GM12878 (cell line): ENCODE measurements around the gene LUZP2. TPM values are rescaled to one million over a fixed set of nuclear protein-coding genes. Genes with fewer than 3 reads are reported as not detected.

Source experiments
- ATAC-seq: fragments of 200-7000 bp; cut with Tn5 transposase; 3 replicates; pipeline ENCODE4 v1.9.1; 2020; ENCODE audit warnings: mild to moderate bottlenecking, moderate library complexity
- BruUV-seq: library from RNA; stranded (reverse); fragments of 400-500 nt; replicated peaks from 2 replicates; lab custom pipeline; 2021; lab: Mats Ljungman, UMichigan
- CTCF ChIA-PET: fragments of 300-600 bp; sonication (Branson Sonifier 250); formaldehyde crosslinking; extraction: SDS; loops from one replicate; lab custom pipeline; 2021; ENCODE audit warnings: inconsistent platforms; lab: Yijun Ruan, JAX
- POLR2A ChIA-PET: fragments of 350-600 bp; formaldehyde crosslinking; extraction: SDS; loops from one replicate; lab custom pipeline; 2021; ENCODE audit warnings: inconsistent platforms; lab: Charles Lee
- RAD21 ChIA-PET: fragments of 300-600 bp; sonication (Branson Sonifier 250); formaldehyde crosslinking; loops from one replicate; lab custom pipeline; 2023; ENCODE audit warnings: antibody characterized with exemption; ENCODE audit not compliant: unreplicated experiment; lab: Charles Lee
- SMC1A ChIA-PET: fragments of 300-600 bp; sonication (Branson Sonifier 250); formaldehyde crosslinking; loops from one replicate; lab custom pipeline; 2023; ENCODE audit not compliant: unreplicated experiment, uncharacterized antibody; lab: Charles Lee
- DNase-seq: peaks from one replicate; pipeline ENCODE4 v3.0.0-alpha.2; 2011; ENCODE audit warnings: low read depth, low spot score
- FAIRE-seq: peaks from 3 replicates; lab custom pipeline; 2011; peaks lifted over from hg19 to GRCh38; lab: Jason Lieb, UNC
- H2AFZ ChIP-seq: 2 replicates; pipeline ENCODE4 v1.6.0; 2011; ENCODE audit warnings: low read depth, low read length, control low read depth; ENCODE audit not compliant: control insufficient read depth
- H3K27ac ChIP-seq: 2 replicates; pipeline ENCODE4 v1.5.1; 2011; ENCODE audit warnings: control low read depth; ENCODE audit not compliant: control insufficient read depth, insufficient read depth
- H3K27me3 ChIP-seq, 2 experiments: replicated peaks in 1 of 2; 2 replicates each; pipeline versions ENCODE4 v1.6.0 to v1.6.1; 2011; ENCODE audit warnings: low read length in 1 of 2; ENCODE audit not compliant: control insufficient read depth in 2 of 2, insufficient read depth in 2 of 2
- H3K36me3 ChIP-seq, 2 experiments: 2 replicates each; pipeline ENCODE4 v1.5.1; 2011; ENCODE audit warnings: low read length in 1 of 2; ENCODE audit not compliant: control insufficient read depth in 2 of 2, insufficient read depth in 2 of 2
- H3K4me1 ChIP-seq: 2 replicates; pipeline ENCODE4 v1.6.1; 2011; ENCODE audit warnings: mild to moderate bottlenecking, low read length, moderate library complexity, mixed read lengths; ENCODE audit not compliant: control insufficient read depth, insufficient read depth
- H3K4me2 ChIP-seq: 2 replicates; pipeline ENCODE4 v1.6.0; 2011; ENCODE audit warnings: control low read depth; ENCODE audit not compliant: control insufficient read depth, insufficient read depth
- H3K4me3 ChIP-seq: fragments of 200-600 bp; sonication (generic); 2 replicates; pipeline ENCODE4 v1.5.1; 2016
- H3K79me2 ChIP-seq: 2 replicates; pipeline ENCODE4 v1.6.0; 2011; ENCODE audit warnings: low read length; ENCODE audit not compliant: control insufficient read depth, insufficient read depth
- H3K9ac ChIP-seq: 2 replicates; pipeline ENCODE4 v1.8.0; 2011; ENCODE audit warnings: low read length, control low read depth, mixed read lengths; ENCODE audit not compliant: control insufficient read depth, insufficient read depth
- H3K9me3 ChIP-seq: replicated peaks from 3 replicates; pipeline ENCODE4 v1.5.1; 2011; ENCODE audit warnings: mild to moderate bottlenecking, low read length; ENCODE audit not compliant: control insufficient read depth, insufficient read depth
- H4K20me1 ChIP-seq: 2 replicates; pipeline ENCODE4 v1.6.0; 2011; ENCODE audit not compliant: control insufficient read depth, insufficient read depth
- CEBPB ChIP-seq, 2 experiments: fragments of 150-350 bp in 1 of 2; IDR thresholded peaks; 2 replicates each; pipeline ENCODE4 v1.6.1; 2012 to 2014; ENCODE audit warnings: low read depth in 2 of 2, low read length in 2 of 2, borderline replicate concordance in 1 of 2, inconsistent platforms in 1 of 2
- CUX1 ChIP-seq: IDR thresholded peaks from 2 replicates; pipeline ENCODE4 v1.6.1; 2012; ENCODE audit warnings: improper control_type of control experiment, low read depth, low read length; ENCODE audit not compliant: insufficient replicate concordance
- EGR1 ChIP-seq, 2 experiments: IDR thresholded peaks; 1 replicate in 1 of 2; 2 replicates in 1 of 2; pipeline ENCODE4 v1.6.1; 2011 to 2012; ENCODE audit warnings: low read depth in 2 of 2, low read length in 2 of 2, borderline replicate concordance in 1 of 2, mild to moderate bottlenecking in 1 of 2, moderate library complexity in 1 of 2
- ESRRA ChIP-seq: IDR thresholded peaks from 2 replicates; pipeline ENCODE4 v1.6.1; 2012; ENCODE audit warnings: mild to moderate bottlenecking, low read length, improper control_type of control experiment
- IKZF1 ChIP-seq: fragments of 450-650 bp; conservative IDR thresholded peaks from 2 replicates; pipeline ENCODE4 v1.6.1; 2017; ENCODE audit warnings: antibody characterized with exemption, mild to moderate bottlenecking
- MTA2 ChIP-seq: fragments of 450-650 bp; IDR thresholded peaks from 2 replicates; pipeline ENCODE4 v1.6.1; 2016; ENCODE audit warnings: low read depth, mild to moderate bottlenecking, moderate library complexity
- SRF ChIP-seq, 2 experiments: IDR thresholded peaks; 2 replicates each; pipeline ENCODE4 v1.6.1; 2011; ENCODE audit warnings: low read depth in 2 of 2, low read length in 2 of 2, mild to moderate bottlenecking in 1 of 2, moderate library complexity in 1 of 2
- ZBTB40 ChIP-seq: fragments of 450-650 bp; IDR thresholded peaks from 2 replicates; pipeline ENCODE4 v1.6.1; 2016; ENCODE audit warnings: mild to moderate bottlenecking, moderate library complexity, borderline replicate concordance
- WGBS: methylation state at CpG from one replicate; pipeline ENCODE4 v1.1.6; 2016; ENCODE audit warnings: low lambda C conversion rate; ENCODE audit not compliant: insufficient replicate concordance, insufficient coverage; ENCODE audit errors: missing lambda C conversion rate; 5-methylcytosine and 5-hydroxymethylcytosine counted together
- in situ Hi-C: fragments of 300-500 bp; cut with MboI; formaldehyde crosslinking; loops from 9 replicates; pipeline ENCODE4 v1.14.3; 2018; ENCODE audit warnings: mixed read lengths
- intact Hi-C: fragments of 100-400 bp; cut with micrococcal nuclease; formaldehyde crosslinking; loops from one replicate; pipeline ENCODE4 v1.14.2; 2022; ENCODE audit not compliant: unreplicated experiment
- polyA plus RNA-seq, 11 experiments: library from polyadenylated mRNA; depleted of rRNA in 4 of 11; unstranded in 6 of 11; stranded (reverse) in 5 of 11; fragments of >200 nt; fragmentation: Nextera tagmentation in 4 of 11; fragmentation: Illumina TruSeq in 1 of 11; extraction: Ambion mirVana in 4 of 11; extraction: Trizol in 1 of 11; gene quantifications; 1 replicate in 1 of 11; 2 replicates in 10 of 11; pipeline versions ENCODE4 v1.2.1 to v1.2.3, GENCODE V29; 2011 to 2016; ENCODE audit warnings: inconsistent platforms in 2 of 11, missing spikeins in 2 of 11, low read depth in 1 of 11
- total RNA-seq, 4 experiments: library from RNA; depleted of rRNA in 3 of 4; stranded (reverse); fragments of >200 nt in 3 of 4; fragmentation: Illumina TruSeq in 1 of 4; extraction: Trizol in 1 of 4; gene quantifications; 2 replicates each; pipeline versions ENCODE4 v1.2.1 to v1.2.3, GENCODE V29; 2013 to 2021

The LUZP2 gene
- total and polyA plus RNA-seq, 10 of the 15 experiments (the other 5 are each of a cell fraction or from before 2014, with no cell fraction given): not detected

- TF ChIP-seq ZBTB40: no peak
- WGBS: 17% methylated on average over 2 of the region's 2 CpGs
- ChIA-PET POLR2A (no interaction called here), RAD21 (no interaction called here), CTCF (no interaction called here), SMC1A (no interaction called here)
- no peak overlapping the region for H3K4me3 ChIP-seq
- DNase-seq: no peak
- H3K79me2 ChIP-seq: no peaks in the 10 kb centered on the region
- no peak overlapping the region for H2AFZ ChIP-seq
- no peak overlapping the region for H3K9ac ChIP-seq
- no peaks in the 10 kb centered on the region for H3K4me1 ChIP-seq
- H3K27ac ChIP-seq: no peak overlapping the region
- H3K9me3 ChIP-seq: no peaks in the 10 kb centered on the region
- no peaks in the 10 kb centered on the region for H3K36me3 ChIP-seq
- no peak for ATAC-seq
- no peak for FAIRE-seq
- in situ Hi-C loops: no loop called here
- no peaks in the 10 kb centered on the region for H4K20me1 ChIP-seq
- H3K4me2 ChIP-seq: no peak overlapping the region
- intact Hi-C loops: no loop called here
- no peaks in the 10 kb centered on the region for H3K27me3 ChIP-seq
- no TSS peak for BruUV-seq
Observed at GRCh38 chr11:24963852-24964251, 467.0 kb downstream of the LUZP2 start.

- intact Hi-C loops (no loop called here), in situ Hi-C loops (no loop called here)
- DNase-seq: no peak
- SMC1A ChIA-PET: no interaction called here
- no peak for ATAC-seq
- CTCF ChIA-PET: no interaction called here
- H4K20me1 ChIP-seq: no peaks in the 10 kb centered on the region
- no peak overlapping the region for H3K27ac ChIP-seq
- no peak for FAIRE-seq
- no peak overlapping the region for H2AFZ ChIP-seq
- no peak overlapping the region for H3K4me3 ChIP-seq
- H3K9me3 ChIP-seq: no peaks in the 10 kb centered on the region
- H3K36me3 ChIP-seq: no peaks in the 10 kb centered on the region
- H3K4me2 ChIP-seq: no peak overlapping the region
- no peaks in the 10 kb centered on the region for H3K79me2 ChIP-seq
- no peaks in the 10 kb centered on the region for H3K4me1 ChIP-seq
- RAD21 ChIA-PET: no interaction called here
- BruUV-seq: no TSS peak
- POLR2A ChIA-PET: no interaction called here
- no peak overlapping the region for H3K9ac ChIP-seq
- H3K27me3 ChIP-seq: no peaks in the 10 kb centered on the region
- no peak for TF ChIP-seq EGR1 (IDR thresholded peaks at IDR 0.05; ENCODE audit: borderline replicate concordance in 1 of 2, low read depth in 2 of 2, low read length in 2 of 2)
- no peak for TF ChIP-seq MTA2
- no peak for TF ChIP-seq IKZF1
- TF ChIP-seq CUX1: no peak
- no peak for TF ChIP-seq CEBPB (IDR thresholded peaks at IDR 0.05; ENCODE audit: borderline replicate concordance in 1 of 2, low read depth in 2 of 2, low read length in 2 of 2)
- no peak for TF ChIP-seq SRF (IDR thresholded peaks at IDR 0.05; ENCODE audit: low read depth in 2 of 2, low read length in 2 of 2)
- no peak for TF ChIP-seq ESRRA
Observed at GRCh38 chr11:24965748-24966147, 468.9 kb downstream of the LUZP2 start.
